ENCODE measurements around the gene IKBKG. TPM values are rescaled to one million over a fixed set of nuclear protein-coding genes. Genes with fewer than 3 reads are reported as not detected.
"Not testable (repeated sequence)": the region's sequence is repeated elsewhere in the genome, so short reads cannot be mapped to it uniquely, and the experiment has no call there.

Gene IKBKG
- total RNA-seq, 3 donors from 2014 or later = 26.7 to 36.3 (median 30.3) TPM

- H3K4me3 ChIP-seq = no peak overlapping the region
- H3K36me3 ChIP-seq (ENCODE audit: low read depth) = no peaks in the 10 kb centered on the region
- DNase-seq (no peak), ATAC-seq (no peak)
- no peaks in the 10 kb centered on the region for H3K9me3 ChIP-seq
- TF ChIP-seq, protein P1, sequence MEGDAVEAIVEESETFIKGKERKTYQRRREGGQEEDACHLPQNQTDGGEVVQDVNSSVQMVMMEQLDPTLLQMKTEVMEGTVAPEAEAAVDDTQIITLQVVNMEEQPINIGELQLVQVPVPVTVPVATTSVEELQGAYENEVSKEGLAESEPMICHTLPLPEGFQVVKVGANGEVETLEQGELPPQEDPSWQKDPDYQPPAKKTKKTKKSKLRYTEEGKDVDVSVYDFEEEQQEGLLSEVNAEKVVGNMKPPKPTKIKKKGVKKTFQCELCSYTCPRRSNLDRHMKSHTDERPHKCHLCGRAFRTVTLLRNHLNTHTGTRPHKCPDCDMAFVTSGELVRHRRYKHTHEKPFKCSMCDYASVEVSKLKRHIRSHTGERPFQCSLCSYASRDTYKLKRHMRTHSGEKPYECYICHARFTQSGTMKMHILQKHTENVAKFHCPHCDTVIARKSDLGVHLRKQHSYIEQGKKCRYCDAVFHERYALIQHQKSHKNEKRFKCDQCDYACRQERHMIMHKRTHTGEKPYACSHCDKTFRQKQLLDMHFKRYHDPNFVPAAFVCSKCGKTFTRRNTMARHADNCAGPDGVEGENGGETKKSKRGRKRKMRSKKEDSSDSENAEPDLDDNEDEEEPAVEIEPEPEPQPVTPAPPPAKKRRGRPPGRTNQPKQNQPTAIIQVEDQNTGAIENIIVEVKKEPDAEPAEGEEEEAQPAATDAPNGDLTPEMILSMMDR (IDR thresholded peaks at IDR 0.05) = no peak
- H3K4me1 ChIP-seq (ENCODE audit: low read depth) = no peaks in the 10 kb centered on the region
- intact Hi-C loops (cut with DNase I, micrococcal nuclease) = no loop called here
These were observed 60.0 kb downstream of the IKBKG start for GRCh38 chrX:154607370-154607769.

DNA sequence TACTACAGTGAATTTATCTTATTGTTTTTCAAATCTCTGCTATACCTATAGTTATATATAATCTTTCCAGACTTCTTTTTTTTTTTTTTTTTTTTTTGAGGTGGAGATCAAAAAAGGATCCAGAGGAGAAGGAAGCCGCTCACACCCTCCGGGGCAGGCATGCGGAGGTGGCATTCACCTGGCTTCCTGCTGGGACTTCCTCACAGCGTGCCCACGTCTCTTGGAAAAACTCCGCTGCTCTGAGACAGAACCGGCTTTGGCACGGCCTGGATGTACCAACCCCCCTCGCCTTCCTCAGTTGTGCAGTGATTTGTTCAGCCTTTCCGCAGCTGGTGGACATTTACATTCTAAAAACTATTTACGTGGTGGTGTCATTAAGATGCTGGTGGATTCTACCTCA, 60.6 kb downstream of the IKBKG start:
- H3K4me3 ChIP-seq; H3K36me3 ChIP-seq (ENCODE audit: low read depth); H3K4me1 ChIP-seq (ENCODE audit: low read depth); intact Hi-C loops (cut with DNase I, micrococcal nuclease); DNase-seq; ATAC-seq; H3K9me3 ChIP-seq: not testable (repeated sequence)

- H3K36me3 ChIP-seq (ENCODE audit: low read depth); intact Hi-C loops (cut with DNase I, micrococcal nuclease); H3K4me3 ChIP-seq; DNase-seq; ATAC-seq; H3K9me3 ChIP-seq; H3K4me1 ChIP-seq (ENCODE audit: low read depth): not testable (repeated sequence)
These were observed 61.4 kb downstream of the IKBKG start for GRCh38 chrX:154608823-154609222.

DNA sequence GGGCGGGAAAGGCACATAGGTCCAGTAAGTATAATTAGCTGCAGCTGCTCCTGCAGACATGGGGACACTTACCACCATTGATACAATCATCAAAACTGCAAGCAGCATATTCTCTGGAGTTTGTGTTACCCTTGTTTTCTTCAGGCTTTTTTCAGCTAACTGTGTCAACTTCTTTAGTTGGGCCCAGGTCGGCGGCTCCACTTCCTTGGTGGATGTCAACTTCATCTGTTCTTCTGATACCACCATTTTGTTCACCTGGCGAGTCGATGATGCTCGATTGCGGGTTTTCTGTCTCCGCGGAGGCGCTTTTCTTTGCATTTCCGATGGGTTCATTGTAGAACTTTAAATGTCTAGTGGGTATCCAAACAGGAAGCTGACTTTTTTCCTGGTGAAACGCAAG, 63.7 kb downstream of the IKBKG start:
- H3K4me3 ChIP-seq; ATAC-seq; intact Hi-C loops (cut with DNase I, micrococcal nuclease); H3K4me1 ChIP-seq (ENCODE audit: low read depth); DNase-seq; H3K9me3 ChIP-seq; H3K36me3 ChIP-seq (ENCODE audit: low read depth): not testable (repeated sequence)

- intact Hi-C loops (cut with DNase I, micrococcal nuclease); H3K4me3 ChIP-seq; H3K4me1 ChIP-seq (ENCODE audit: low read depth); DNase-seq; ATAC-seq; H3K36me3 ChIP-seq (ENCODE audit: low read depth); H3K9me3 ChIP-seq: not testable (repeated sequence)
These were observed 66.2 kb downstream of the IKBKG start for GRCh38 chrX:154613586-154613985.

Other genes starting within 250 kb of the IKBKG start
- 1,000 to 10,000 TPM in 1 of 3 donors, 100 to 1,000 TPM in 2; 164 to 4,590 (median 513) TPM for gene FLNA, start 173.0 kb upstream of the IKBKG start, total RNA-seq
- gene EMD, start 168.3 kb upstream of the IKBKG start, total RNA-seq = 10 to 100 TPM; 32.3 to 73.0 (median 41.0) TPM
- 1,000 to 10,000 TPM; 2,179 to 2,606 (median 2,424) TPM for gene RPL10, start 149.2 kb upstream of the IKBKG start, total RNA-seq
- gene DNASE1L1, start 138.4 kb upstream of the IKBKG start, total RNA-seq = 10 to 100 TPM; 18.1 to 30.8 (median 25.6) TPM
- gene TAFAZZIN, start 136.1 kb upstream of the IKBKG start, total RNA-seq = 10 to 100 TPM; 38.2 to 44.7 (median 43.2) TPM
- 10 to 100 TPM; 78.1 to 95.8 (median 95.2) TPM for gene ATP6AP1, start 118.9 kb upstream of the IKBKG start, total RNA-seq
- gene GDI1, start 110.5 kb upstream of the IKBKG start, total RNA-seq = 100 to 1,000 TPM in 1 of 3 donors, 10 to 100 TPM in 2; 67.1 to 117 (median 68.1) TPM
- gene FAM50A, start 103.5 kb upstream of the IKBKG start, total RNA-seq = 10 to 100 TPM; 46.2 to 65.1 (median 50.5) TPM
- 10 to 100 TPM; 24.8 to 66.1 (median 51.7) TPM for gene PLXNA3, start 89.3 kb upstream of the IKBKG start, total RNA-seq
- gene LAGE3, start 68.3 kb upstream of the IKBKG start, total RNA-seq = 10 to 100 TPM; 10.7 to 18.5 (median 13.9) TPM
- 10 to 100 TPM; 29.2 to 41.6 (median 32.3) TPM for gene UBL4A, start 61.0 kb upstream of the IKBKG start, total RNA-seq
- gene SLC10A3, start 57.0 kb upstream of the IKBKG start, total RNA-seq = 10 to 100 TPM; 26.2 to 30.6 (median 28.0) TPM
- 10 to 100 TPM; 52.5 to 75.6 (median 64.8) TPM for gene FAM3A, start 31.4 kb upstream of the IKBKG start, total RNA-seq
- 10 to 100 TPM; 28.0 to 34.4 (median 33.9) TPM for gene G6PD, start 774 bp upstream of the IKBKG start, total RNA-seq
- not detected for gene CTAG1A, start 37.5 kb downstream of the IKBKG start, total RNA-seq
- gene CTAG1B, start 71.7 kb downstream of the IKBKG start, total RNA-seq = not detected
- not detected for gene CTAG2, start 106.0 kb downstream of the IKBKG start, total RNA-seq
- 1 to 10 TPM; 1.3 to 3.4 (median 2.5) TPM for gene GAB3, start 203.5 kb downstream of the IKBKG start, total RNA-seq
- 10 to 100 TPM; 29.4 to 36.0 (median 31.7) TPM for gene DKC1, start 215.2 kb downstream of the IKBKG start, total RNA-seq